ENCODE measurements around the gene CDH13.

DNA sequence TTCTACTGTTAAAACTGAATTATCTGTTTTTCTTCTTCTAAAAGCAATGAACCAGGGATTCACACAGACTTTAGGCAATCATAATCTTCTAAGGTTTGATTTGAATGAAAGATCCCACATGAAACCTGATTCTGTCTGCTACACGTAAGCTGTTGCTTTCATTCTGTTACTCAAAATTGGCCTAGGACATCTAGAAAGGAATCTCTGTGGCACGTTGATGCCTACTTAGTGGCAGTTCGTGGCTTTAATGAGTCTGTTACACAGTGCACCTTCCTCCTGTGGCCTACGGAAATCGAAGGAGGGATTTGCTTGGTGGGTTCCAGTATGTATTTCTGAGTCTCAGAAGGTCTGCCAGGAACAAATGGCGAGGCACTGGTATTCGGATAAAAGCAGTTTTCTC lies 691.6 kb downstream of the CDH13 start:
- TF ChIP-seq, protein P1, sequence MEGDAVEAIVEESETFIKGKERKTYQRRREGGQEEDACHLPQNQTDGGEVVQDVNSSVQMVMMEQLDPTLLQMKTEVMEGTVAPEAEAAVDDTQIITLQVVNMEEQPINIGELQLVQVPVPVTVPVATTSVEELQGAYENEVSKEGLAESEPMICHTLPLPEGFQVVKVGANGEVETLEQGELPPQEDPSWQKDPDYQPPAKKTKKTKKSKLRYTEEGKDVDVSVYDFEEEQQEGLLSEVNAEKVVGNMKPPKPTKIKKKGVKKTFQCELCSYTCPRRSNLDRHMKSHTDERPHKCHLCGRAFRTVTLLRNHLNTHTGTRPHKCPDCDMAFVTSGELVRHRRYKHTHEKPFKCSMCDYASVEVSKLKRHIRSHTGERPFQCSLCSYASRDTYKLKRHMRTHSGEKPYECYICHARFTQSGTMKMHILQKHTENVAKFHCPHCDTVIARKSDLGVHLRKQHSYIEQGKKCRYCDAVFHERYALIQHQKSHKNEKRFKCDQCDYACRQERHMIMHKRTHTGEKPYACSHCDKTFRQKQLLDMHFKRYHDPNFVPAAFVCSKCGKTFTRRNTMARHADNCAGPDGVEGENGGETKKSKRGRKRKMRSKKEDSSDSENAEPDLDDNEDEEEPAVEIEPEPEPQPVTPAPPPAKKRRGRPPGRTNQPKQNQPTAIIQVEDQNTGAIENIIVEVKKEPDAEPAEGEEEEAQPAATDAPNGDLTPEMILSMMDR (IDR thresholded peaks at IDR 0.05) = no peak
- no peak for TF ChIP-seq POLR2A (IDR thresholded peaks at IDR 0.05)

Data from body of pancreas (tissue), 4 donors.